Panc1 (cell line): Measurements from ENCODE around the gene UBE2E1. TPM values are rescaled to one million over a fixed set of nuclear protein-coding genes. Genes with fewer than 3 reads are reported as not detected.
A peak's percentile ranks its signal among the peaks of the same experiment; 100 is the strongest.

Experiments
- ATAC-seq: fragments of 200-7000 bp; cut with Tn5 transposase; 2 replicates; pipeline ENCODE4 v1.9.1; 2020; ENCODE audit warnings: mild to moderate bottlenecking, moderate library complexity
- BruUV-seq: library from RNA; stranded (reverse); fragments of 400-500 nt; replicated peaks from 2 replicates; lab custom pipeline; 2021; lab: Mats Ljungman, UMichigan
- CTCF ChIA-PET: fragments of 300-600 bp; sonication (Branson Sonifier 250); formaldehyde crosslinking; loops from one replicate; lab custom pipeline; 2022; ENCODE audit warnings: antibody characterized with exemption; lab: Charles Lee
- POLR2A ChIA-PET: fragments of 300-600 bp; sonication (Branson Sonifier 250); formaldehyde crosslinking; loops from one replicate; lab custom pipeline; 2022; ENCODE audit warnings: antibody characterized with exemption; lab: Charles Lee
- DNase-seq: peaks from one replicate; pipeline ENCODE4 v3.0.0-alpha.2; 2010; ENCODE audit warnings: low read depth, low spot score
- H3K27ac ChIP-seq: 2 replicates; pipeline ENCODE4 v1.5.1; 2011; ENCODE audit warnings: mild to moderate bottlenecking, low read length, inconsistent platforms
- H3K27me3 ChIP-seq: fragments of 200-500 bp; sonication (Bioruptor generic); 2 replicates; pipeline ENCODE4 v1.6.0; 2014; ENCODE audit warnings: low read length, inconsistent platforms; ENCODE audit not compliant: control insufficient read depth, insufficient read depth
- H3K36me3 ChIP-seq: fragments of 200-500 bp; sonication (Bioruptor generic); 2 replicates; pipeline ENCODE4 v1.5.1; 2014; ENCODE audit warnings: inconsistent platforms, mild to moderate bottlenecking, low read length, moderate library complexity; ENCODE audit not compliant: control insufficient read depth, insufficient read depth
- H3K4me1 ChIP-seq: 2 replicates; pipeline ENCODE4 v1.5.1; 2011; ENCODE audit warnings: inconsistent platforms, mild to moderate bottlenecking, low read length, moderate library complexity; ENCODE audit not compliant: control insufficient read depth, insufficient read depth
- H3K4me3 ChIP-seq, 2 experiments: 2 replicates each; pipeline ENCODE4 v1.5.1; 2011 to 2012; ENCODE audit warnings: low read depth in 2 of 2, low read length in 2 of 2, mild to moderate bottlenecking in 2 of 2, inconsistent platforms in 1 of 2, moderate library complexity in 1 of 2
- H3K9me3 ChIP-seq: fragments of 200-500 bp; sonication (Bioruptor generic); 2 replicates; pipeline ENCODE4 v1.5.1; 2014; ENCODE audit warnings: low read depth, mild to moderate bottlenecking, inconsistent platforms, low read length, moderate library complexity; ENCODE audit not compliant: control insufficient read depth, insufficient read depth
- CTCF ChIP-seq: fragments of 450-650 bp; IDR thresholded peaks from 2 replicates; pipeline ENCODE4 v1.5.1; 2017; ENCODE audit warnings: mild to moderate bottlenecking
- POLR2AphosphoS5 ChIP-seq: IDR thresholded peaks from 2 replicates; pipeline ENCODE4 v1.6.1; 2012; ENCODE audit warnings: mild to moderate bottlenecking, low read depth, low read length, moderate library complexity
- REST ChIP-seq, 2 experiments: IDR thresholded peaks; 2 replicates each; pipeline ENCODE4 v1.6.1; 2011 to 2012; ENCODE audit warnings: low read depth in 2 of 2, control low read depth in 1 of 2, low read length in 1 of 2, mild to moderate bottlenecking in 1 of 2, moderate library complexity in 1 of 2; ENCODE audit not compliant: insufficient read depth in 1 of 2
- SIN3A ChIP-seq: IDR thresholded peaks from 2 replicates; pipeline ENCODE4 v1.6.1; 2012; ENCODE audit warnings: low read depth, mild to moderate bottlenecking, low read length, moderate library complexity, borderline replicate concordance; ENCODE audit not compliant: insufficient read depth
- TCF7L2 ChIP-seq: IDR thresholded peaks from 2 replicates; pipeline ENCODE4 v1.6.1; 2011; ENCODE audit warnings: mild to moderate bottlenecking, low read depth, low read length, inconsistent platforms
- in situ Hi-C: cut with HindIII; loops from 2 replicates; pipeline ENCODE4 v1.10.0; 2016; ENCODE audit warnings: low sequenced_read_pairs, low pct_unique_long_range_greater_than_20kb
- intact Hi-C: fragments of 100-400 bp; cut with micrococcal nuclease; formaldehyde crosslinking; loops from one replicate; pipeline ENCODE4 v1.10.0; 2022; ENCODE audit not compliant: unreplicated experiment
- total RNA-seq: library from RNA; stranded (reverse); gene quantifications from one replicate; pipeline ENCODE4 v1.2.1, GENCODE V29; 2021; ENCODE audit not compliant: unreplicated experiment

UBE2E1 gene
- total RNA-seq, 1 experiment from 2014 or later = 127 TPM

- CTCF ChIA-PET = no interaction called here
Observed at GRCh38 chr3:23832523-23832922, 26.8 kb downstream of the UBE2E1 start.

GRCh38 chr3:23834082-23834870 lies 28.5 kb downstream of the UBE2E1 start:
- H3K4me1 ChIP-seq = no peaks in the 10 kb centered on the region; the same call in none of the 2 replicates
- ATAC-seq = no peak
- DNase-seq = no peak

More at GRCh38 chr3:23832523-23832922, 26.8 kb downstream of the UBE2E1 start:
- no TSS peak for BruUV-seq
- Histone ChIP-seq H3K9me3 (no peaks in the 10 kb centered on the region), H3K27ac (no peak overlapping the region), H3K27me3 (no peaks in the 10 kb centered on the region), H3K4me3 (no peak overlapping the region), H3K4me1 (no peaks in the 10 kb centered on the region; the same call in none of the 2 replicates), H3K36me3 (no peaks in the 10 kb centered on the region; the same call in 1 of the 2 replicates)
- POLR2A ChIA-PET = no interaction called here
- ATAC-seq = no peak
- no peak for DNase-seq
- intact Hi-C loops (no loop called here), in situ Hi-C loops (no loop called here)
- TF ChIP-seq SIN3A (no peak), TCF7L2 (no peak), CTCF (no peak), REST (IDR thresholded peaks at IDR 0.05; ENCODE audit: insufficient read depth in 1 of 2, low read depth in 2 of 2, low read length in 1 of 2) (no peak), POLR2AphosphoS5 (no peak)

More at GRCh38 chr3:23834082-23834870, 28.5 kb downstream of the UBE2E1 start:
- TSS peak; percentile 8 for BruUV-seq
- Histone ChIP-seq H3K9me3 (no peaks in the 10 kb centered on the region), H3K27ac (no peak overlapping the region), H3K27me3 (no peaks in the 10 kb centered on the region), H3K36me3 (no peaks in the 10 kb centered on the region; the same call in 1 of the 2 replicates), H3K4me3 (no peak overlapping the region)
- intact Hi-C loops (no loop called here), in situ Hi-C loops (no loop called here)
- ChIA-PET POLR2A (no interaction called here), CTCF (no interaction called here)
- TF ChIP-seq SIN3A (no peak), CTCF (peak; percentile 38; the same call in 1 of the 2 replicates), REST (IDR thresholded peaks at IDR 0.05; ENCODE audit: insufficient read depth in 1 of 2, low read depth in 2 of 2, low read length in 1 of 2) (no peak)
